HG02938 (cell line): Measurements from ENCODE around the gene OR2T27.
"Not testable (repeated sequence)": the region's sequence is repeated elsewhere in the genome, so short reads cannot be mapped to it uniquely, and the experiment has no call there.

Experiments
- ATAC-seq: cut with Tn5 transposase; IDR thresholded peaks from one replicate; pipeline ENCODE4 v1.9.1; 2021; ENCODE audit warnings: mild to moderate bottlenecking, moderate library complexity; ENCODE audit not compliant: unreplicated experiment

OR2T27 gene, protein sequence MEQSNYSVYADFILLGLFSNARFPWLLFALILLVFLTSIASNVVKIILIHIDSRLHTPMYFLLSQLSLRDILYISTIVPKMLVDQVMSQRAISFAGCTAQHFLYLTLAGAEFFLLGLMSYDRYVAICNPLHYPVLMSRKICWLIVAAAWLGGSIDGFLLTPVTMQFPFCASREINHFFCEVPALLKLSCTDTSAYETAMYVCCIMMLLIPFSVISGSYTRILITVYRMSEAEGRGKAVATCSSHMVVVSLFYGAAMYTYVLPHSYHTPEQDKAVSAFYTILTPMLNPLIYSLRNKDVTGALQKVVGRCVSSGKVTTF

GRCh38 chr1:248655354-248655753 is at the start of gene OR2T27:
TSS of gene OR2T27 (minus strand) at chr1:248655528. CDS start at chr1:248650884, 4,644 bp downstream.
- peak; percentile 54 for ATAC-seq

GRCh38 chr1:248704606-248705005 is 49.3 kb upstream of the OR2T27 start:
- no peak for ATAC-seq

GRCh38 chr1:248703674-248704073 is 48.3 kb upstream of the OR2T27 start:
- no peak for ATAC-seq

DNA sequence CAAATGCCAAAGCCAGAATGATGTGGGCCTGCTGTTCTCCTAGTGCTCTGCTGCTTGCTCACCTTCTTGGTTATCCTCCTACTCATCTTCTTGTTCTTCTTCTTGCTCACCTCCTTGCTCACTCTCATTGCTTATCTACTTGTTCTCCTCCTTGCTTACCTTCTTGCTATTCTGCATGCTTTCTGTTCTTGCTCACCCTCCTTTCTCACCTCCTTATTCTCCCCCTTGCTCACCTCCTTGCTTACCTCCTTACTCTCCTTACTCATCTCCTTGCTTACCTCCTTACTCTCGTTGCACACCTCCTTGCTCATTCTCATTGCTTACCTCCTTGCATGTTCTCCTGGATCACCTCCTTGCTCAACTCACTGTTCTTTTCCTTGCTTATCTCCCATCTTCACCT is 47.4 kb upstream of the OR2T27 start, which contains the start of gene OR14I1:
Gene OR14I1 (minus strand): TSS at position 53 of the 400 bp plus-strand sequence.
- no peak for ATAC-seq

GRCh38 chr1:248699099-248699498 is 43.8 kb upstream of the OR2T27 start:
- ATAC-seq = no peak

DNA sequence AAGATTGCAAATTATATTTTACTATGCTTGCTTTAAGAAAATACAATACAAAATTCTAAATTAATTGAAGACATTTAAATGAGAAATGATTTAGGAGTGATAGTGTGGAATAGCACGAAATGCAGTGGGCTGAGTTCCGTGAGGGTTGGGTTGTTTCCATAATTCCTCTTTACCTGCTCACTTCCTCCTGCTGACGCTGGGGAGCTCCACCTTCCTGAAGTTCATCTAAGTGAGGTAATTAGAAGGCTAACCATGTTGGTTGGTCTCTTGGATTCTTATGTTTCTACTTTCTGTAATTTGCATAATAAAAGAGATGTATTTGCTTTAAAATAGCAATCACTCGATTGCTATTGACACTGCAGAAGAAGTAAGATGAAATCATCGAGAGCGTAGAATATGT is 42.6 kb upstream of the OR2T27 start:
- no peak for ATAC-seq

DNA sequence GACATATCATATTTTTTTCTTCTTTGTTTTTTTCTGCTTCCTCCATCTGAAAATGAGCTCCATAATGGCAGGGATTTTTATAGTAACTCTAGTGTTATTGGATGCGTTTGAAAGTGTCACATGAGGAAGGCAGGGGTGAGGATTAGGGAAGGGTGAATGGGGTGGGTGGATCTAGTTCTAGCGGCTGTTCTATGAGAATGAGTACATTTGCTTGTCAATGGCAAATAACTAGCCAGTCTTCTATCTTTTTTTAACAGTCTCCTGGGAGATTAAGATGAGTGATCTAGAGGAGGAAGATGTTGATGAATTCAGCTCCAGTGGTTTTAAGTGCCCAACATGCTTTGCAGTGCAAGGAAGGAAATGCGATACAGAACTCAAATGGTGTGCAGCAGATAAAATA is 41.4 kb upstream of the OR2T27 start:
- ATAC-seq = no peak

DNA sequence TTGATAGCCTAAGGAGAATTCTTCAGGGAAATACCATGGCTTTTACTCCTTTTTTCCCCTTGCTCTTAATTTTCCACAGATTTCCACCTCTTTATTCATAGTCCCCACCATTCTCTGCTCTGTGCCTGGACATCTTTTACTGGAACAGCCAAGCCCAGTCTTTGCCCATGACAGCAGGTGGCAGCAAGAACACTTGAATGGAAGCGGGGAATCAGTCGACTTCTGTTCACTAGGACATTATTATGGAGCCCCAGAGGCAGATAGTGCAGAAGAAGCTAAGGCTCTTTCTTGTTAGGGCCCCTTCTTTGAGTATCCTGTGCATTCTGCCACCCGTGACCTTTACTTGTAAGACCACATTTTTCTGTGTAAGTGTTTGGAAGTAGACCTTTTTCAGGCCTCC is 40.9 kb upstream of the OR2T27 start:
- no peak for ATAC-seq

DNA sequence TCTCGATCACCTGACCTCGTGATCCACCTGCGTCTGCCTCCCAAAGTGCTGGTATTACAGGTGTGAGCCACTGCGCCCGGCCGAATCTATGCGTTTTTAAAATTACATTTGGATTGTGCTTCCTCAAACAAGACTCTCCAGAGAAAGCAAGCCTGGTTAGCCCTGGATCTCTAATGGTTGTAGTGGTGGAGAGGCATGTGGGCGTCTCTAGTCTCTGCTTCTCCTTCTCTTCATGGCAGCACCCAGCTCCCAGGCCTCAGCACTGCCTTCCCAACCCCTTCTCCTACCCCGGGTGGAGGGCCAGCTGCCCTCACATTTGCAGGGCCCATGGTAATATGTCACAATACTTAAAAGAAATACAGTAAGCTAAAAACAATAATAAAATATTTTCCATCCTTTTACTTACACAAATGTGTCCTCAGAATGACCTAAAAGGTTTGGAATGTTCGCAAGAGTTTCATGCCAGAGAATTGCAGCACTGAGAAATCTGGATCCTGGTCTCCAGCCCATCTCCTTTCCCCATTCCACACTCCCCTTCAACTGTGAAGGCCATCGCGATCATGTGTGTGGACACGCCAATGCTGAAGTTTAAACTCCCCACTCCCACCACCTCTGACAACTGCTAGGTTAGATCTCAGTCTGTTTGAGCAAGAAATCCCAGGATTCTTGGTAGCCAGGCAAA is 40.3 kb upstream of the OR2T27 start:
- ATAC-seq = no peak

DNA sequence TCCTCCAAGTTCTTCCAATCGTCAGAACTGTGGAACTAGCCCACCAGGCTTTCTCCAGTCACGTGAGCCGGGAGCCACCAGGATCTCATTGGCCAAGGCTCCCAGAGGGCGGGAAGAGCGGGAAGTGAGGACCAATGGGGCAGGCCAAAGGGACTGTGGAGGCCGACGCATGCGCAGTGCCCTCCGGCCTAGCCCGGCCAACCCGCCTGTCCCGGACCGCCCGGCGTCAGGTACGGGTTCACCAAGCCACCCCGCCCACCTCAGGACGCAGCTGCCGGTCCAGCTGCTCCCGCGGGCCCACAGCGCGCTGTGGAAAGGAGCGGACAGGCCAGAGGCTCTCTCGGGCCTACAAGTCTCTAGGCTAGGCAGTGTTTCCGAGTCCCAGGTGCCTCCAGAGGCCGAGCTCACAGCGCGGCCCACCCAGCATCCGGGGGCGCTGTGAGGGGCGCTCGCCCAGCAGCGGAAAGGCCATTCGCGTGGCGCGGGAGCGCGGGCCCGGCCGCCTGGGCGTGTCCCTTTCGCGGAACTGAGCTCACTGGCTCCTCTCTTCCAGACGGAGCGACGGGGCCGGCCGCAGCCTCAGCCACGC is 36.3 kb upstream of the OR2T27 start:
- ATAC-seq = no peak

DNA sequence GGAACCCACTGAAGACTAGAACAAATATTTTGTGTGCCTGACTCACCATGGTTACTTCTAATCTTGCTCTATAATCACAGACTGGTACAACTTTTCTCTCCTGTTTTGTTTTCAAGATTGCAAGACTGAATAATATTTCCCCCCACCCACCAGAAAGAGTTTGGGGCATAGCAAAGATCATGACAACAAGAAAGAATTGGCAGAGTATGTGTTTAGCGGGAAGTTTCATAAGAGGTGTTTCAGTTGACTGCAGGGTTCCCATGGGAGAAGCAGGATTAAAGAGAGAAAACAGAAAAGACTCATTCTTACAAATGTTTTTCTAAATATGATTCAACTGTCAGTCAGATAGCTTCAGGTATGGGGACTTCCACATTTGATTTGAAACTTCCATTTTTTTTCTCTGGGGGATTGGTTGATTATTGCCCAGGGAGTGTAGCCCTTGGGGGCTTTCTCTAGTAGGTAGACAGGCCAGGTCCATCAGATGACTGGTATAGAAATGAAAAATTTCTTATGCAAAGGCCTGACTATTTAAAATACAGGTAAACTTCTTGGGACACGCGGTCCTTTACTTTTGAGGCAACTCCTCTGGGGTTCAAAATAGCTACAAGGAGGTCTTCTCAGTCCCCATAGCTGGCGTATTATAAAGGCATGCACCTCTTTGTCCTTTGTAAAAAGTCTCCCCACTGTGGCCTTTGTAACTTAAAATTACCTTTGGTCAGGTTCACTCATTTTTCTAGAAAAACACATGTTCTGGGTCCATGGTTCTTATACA is 33.4 kb upstream of the OR2T27 start:
- ATAC-seq = peak; percentile 80

DNA sequence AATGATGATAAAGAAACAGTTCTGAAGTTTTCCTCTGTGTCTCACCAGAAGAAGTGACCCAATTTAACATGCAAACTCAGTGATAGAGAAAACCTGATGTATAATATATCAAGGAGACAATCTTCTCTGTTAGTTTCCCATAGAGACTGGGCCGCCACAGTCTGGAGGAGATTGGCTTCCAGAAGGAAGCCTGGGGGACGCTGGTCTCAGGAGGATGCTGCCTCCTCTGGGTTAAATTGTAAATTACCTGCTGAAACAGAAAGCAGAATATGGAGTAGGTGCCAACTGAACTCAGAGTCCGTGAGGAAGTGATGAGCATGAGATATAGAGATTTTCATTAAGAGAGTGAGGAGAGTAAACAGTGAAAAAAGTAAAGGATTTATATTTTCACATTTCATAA is 31.5 kb upstream of the OR2T27 start:
- peak; percentile 72 for ATAC-seq

DNA sequence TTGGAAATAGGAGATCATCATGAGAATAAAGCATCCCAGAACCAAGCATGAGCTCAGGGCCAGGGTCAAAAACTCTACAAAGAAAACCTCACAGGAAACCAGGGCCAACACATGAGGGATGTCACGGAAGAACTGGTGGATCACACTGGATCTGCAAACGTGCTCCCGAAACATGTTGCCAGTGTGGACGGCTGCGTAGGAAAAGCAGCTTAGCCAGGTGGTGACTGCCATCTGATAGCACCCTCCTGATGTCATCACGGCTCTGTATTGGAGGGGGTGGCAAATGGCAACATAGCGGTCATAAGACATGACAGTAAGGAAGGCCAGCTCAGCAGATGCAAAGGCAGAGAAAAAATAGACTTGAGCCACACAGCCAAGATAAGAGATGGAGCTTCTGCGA is 26.3 kb upstream of the OR2T27 start:
- no peak for ATAC-seq

DNA sequence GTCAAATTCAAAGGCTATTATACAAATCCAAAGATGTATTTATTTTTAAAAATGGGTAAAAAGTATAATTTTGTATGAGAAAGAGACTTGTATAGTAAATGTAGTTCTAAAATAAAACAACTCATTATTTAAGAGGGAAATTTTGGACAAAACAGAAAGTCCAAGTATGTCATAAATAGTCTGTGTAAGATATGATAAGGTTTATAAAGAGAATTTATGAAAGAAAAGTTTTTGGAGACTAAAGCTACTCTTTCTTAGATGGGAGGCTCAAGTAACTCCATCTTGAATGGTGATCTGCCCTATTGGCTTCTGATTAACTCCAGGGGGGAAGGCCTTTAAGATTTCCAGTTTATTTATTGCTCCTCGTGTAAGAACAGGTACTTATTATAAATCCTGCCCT is 14.7 kb upstream of the OR2T27 start:
- ATAC-seq = no peak

DNA sequence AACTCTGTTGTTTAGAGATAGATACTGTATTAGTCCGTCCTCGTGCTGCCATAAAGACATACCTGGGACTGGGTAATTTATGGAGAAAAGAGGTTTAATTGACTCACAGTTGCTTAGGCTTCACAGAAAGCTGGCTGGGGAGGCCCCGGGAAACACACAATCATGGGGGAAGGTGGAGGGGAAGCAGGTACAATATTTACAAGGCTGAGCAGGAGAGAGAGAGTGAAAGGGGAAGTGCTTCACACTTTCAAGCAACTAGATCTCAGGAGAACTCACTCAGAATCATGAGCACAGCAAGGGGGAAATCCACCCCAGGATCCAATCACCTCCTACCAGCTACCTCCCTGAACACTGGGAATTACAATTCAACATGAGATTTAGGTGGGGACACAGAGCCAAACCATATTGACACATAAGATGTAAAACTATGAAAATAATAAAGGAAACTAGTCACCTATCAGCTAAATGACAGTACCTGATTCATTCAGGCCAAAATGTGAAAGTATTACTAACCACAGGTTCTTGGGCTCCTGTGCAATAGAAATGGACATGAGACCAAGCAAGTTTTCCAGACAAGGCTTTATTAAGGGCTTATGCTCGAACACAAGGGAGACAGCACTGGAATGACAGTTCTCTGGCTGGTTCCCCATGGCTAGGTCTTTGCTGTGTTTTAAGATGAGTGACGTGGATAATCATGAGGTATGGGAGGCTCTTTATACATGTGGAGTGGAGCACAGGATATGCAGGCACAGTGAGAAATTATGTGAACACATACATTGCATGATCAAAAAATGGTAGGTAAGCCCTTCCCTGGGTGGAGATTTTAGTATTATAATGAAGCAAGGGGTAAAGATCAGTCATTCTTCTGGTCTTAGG is 8.4 kb upstream of the OR2T27 start:
- ATAC-seq = peak; percentile 96

DNA sequence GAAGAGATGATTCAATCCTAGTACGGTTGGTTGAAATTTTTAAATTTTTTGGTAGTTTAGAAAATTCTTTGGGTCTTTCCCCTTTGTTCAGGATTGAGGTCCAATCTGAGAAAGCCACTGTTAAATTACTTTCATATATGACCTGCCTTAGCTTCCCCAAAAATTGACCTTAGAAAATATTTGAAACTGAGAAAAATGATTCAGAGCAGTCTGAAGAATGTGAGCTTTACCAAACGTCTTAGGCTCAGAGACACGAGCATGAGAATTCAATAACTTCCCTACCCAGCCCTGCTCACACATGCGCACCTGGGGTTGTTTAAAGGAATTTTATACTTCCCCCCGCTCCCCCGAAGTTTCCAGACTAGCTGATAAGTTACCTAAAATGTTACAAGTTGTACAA is 1.5 kb upstream of the OR2T27 start:
- peak; percentile 57 for ATAC-seq

DNA sequence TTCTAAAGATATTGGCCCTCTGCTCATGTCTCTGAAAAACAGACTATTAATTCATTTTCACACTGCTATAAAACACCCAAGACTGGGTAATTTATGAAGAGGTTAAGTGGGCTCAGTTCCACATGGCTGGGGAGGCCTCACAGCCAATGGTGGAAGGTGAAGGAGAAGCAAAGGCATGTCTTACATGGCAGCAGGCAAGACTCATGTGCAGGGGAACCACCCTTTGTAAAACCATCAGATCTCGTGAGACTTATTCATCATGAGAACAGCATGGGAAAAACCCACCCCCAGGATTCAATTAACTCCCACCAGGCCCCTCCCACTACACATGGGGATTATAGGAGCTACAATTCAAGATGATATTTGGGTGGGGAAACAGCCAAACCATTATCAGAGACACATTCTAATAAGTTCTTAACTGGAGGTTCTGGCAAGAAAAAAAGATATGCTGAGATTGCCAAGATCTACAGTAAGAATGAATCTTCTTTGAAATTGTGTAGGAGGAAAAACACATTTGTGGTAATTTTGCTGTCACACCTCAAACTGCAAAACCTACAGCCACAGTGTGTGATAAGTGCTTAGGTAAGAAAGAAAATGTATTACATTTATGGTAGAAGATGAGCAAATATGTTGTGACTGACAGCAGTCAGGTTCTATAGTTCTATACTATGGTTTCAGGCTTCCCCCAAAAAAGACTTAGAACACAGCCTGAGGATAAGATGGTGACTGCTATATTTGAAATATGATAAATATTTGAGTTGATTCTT is 6.4 kb downstream of the OR2T27 start:
- not testable (repeated sequence) for ATAC-seq

DNA sequence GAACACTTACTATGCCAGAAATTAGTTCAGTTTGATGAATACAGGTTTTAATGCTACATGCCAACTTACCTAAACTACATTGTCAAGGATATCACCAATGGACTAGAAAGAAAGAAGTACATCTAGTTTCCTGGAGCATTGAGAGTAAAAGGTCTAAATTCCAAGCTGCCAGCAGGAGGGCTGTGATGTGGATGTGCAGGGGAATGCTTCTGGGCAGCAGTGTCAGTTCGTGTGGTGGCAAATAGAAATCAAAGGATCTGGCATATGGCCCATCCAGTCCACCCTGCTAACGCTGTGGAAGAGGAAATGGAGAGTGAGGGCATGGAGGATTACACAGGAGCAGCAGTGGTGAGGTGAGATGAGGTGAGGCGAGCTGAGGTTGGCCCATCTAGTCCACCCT is 10.2 kb downstream of the OR2T27 start, which contains the start of gene OR2T35:
Gene OR2T35 (minus strand): TSS at position 101 of the 400 bp plus-strand sequence. CDS start 6,020 bp downstream, outside the sequence.
- ATAC-seq = not testable (repeated sequence)

DNA sequence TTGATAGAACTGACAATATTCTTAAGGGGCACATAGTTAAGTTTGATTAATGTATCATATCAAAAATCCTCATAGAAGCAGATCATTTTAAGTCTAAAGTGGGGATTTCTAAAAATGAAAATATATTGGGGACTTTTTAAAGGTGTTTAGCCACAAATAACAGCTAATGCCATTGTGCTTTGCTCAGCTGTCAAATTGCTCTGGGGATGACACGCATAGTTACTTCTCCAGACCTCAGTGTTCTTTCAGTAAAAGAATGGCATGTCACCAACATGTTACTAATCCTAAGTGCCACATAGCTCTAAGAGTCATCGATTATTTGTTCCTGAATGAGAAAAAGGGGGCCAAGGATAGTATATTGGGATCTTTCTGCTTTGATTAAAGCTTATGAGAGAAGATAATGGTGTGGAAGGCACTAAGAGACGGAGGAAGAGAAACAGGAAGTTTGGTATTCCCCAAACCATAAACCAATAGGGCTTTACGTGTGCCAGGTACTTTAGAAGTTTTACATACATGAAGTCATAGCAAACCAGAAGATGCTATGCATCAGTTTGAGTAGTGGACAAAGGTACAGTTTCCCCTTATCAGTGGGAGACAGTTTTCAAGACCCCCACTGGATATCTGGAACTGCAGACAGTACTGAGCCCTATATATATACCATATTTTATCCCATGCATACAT is 12.2 kb downstream of the OR2T27 start:
- ATAC-seq = peak; percentile 63
